Prostate gland (tissue), 2 donors: ENCODE data around the gene GAL3ST3.

Experiments
- CTCF ChIP-seq, 4 experiments: fragments of 200-600 bp in 2 of 4; fragments of 450-650 bp in 2 of 4; sonication (generic) in 2 of 4; IDR thresholded peaks; 1 replicate in 3 of 4; 2 replicates in 1 of 4; pipeline ENCODE4 v1.5.1; 2016 to 2019; ENCODE audit warnings: antibody characterized with exemption in 4 of 4, mild to moderate bottlenecking in 2 of 4, moderate library complexity in 2 of 4
- POLR2A ChIP-seq: fragments of 450-650 bp; IDR thresholded peaks from one replicate; pipeline ENCODE4 v1.6.1; 2016; ENCODE audit warnings: antibody characterized with exemption, mild to moderate bottlenecking
- POLR2AphosphoS5 ChIP-seq: sonication (generic); formaldehyde crosslinking; IDR thresholded peaks from one replicate; pipeline ENCODE4 v1.6.1; 2017; ENCODE audit warnings: antibody characterized with exemption

- TF ChIP-seq CTCF (IDR thresholded peaks at IDR 0.05) (no peak), POLR2A (no peak), POLR2AphosphoS5 (no peak)
Observed at GRCh38 chr11:66026017-66026529, 22.9 kb downstream of the GAL3ST3 start, which contains the start of gene CATSPER1.
